Measurements from ENCODE around the gene C16orf78. TPM values are rescaled to one million over a fixed set of nuclear protein-coding genes. Genes with fewer than 3 reads are reported as not detected.

Gene C16orf78
- total and polyA plus RNA-seq, 10 donors: not detected

DNA sequence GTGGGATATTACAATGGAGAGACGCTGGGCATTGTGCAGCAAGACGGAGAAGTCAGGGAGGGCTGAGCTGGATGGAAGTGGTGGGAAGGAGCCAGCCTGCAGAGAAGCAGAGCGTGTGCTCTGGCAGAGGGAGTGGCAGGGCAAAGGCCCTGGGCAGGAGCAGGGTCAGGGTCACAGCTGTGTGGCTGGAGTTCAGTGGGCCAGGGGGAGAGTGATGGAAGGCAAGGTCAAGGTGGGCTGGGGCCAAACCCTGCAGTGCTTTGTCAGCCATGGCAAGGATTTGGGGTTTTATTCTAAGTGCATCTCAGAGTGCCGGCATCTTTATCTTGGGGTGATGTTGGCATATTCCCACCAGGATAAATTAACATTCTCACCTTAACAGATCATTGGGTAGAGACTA, 31.9 kb upstream of the C16orf78 start:
- no peak overlapping the region for H3K4me3 ChIP-seq
- H3K9me3 ChIP-seq: no peaks in the 10 kb centered on the region
- 78 to 87% (median 84%) methylated on average over 4 of the region's 4 CpGs for WGBS, 5 donors
- TF ChIP-seq POLR2A (IDR thresholded peaks at IDR 0.05) (no peak), CTCF (IDR thresholded peaks at IDR 0.05 in 8 of 11, conservative IDR thresholded peaks at IDR 0.05 in 3 of 11) (no peak)
- intact Hi-C loops (cut with DNase I; ENCODE audit: low total_unique reads): no loop called here
- H3K27ac ChIP-seq: no peak overlapping the region
- H3K27me3 ChIP-seq (replicated peaks in 1 of 7): peaks cover 0 to 50% (median 0%) of the 10 kb centered on the region in 7 donors
- H3K4me1 ChIP-seq: no peaks in the 10 kb centered on the region
- no peaks in the 10 kb centered on the region for H3K36me3 ChIP-seq
- no peak for DNase-seq

DNA sequence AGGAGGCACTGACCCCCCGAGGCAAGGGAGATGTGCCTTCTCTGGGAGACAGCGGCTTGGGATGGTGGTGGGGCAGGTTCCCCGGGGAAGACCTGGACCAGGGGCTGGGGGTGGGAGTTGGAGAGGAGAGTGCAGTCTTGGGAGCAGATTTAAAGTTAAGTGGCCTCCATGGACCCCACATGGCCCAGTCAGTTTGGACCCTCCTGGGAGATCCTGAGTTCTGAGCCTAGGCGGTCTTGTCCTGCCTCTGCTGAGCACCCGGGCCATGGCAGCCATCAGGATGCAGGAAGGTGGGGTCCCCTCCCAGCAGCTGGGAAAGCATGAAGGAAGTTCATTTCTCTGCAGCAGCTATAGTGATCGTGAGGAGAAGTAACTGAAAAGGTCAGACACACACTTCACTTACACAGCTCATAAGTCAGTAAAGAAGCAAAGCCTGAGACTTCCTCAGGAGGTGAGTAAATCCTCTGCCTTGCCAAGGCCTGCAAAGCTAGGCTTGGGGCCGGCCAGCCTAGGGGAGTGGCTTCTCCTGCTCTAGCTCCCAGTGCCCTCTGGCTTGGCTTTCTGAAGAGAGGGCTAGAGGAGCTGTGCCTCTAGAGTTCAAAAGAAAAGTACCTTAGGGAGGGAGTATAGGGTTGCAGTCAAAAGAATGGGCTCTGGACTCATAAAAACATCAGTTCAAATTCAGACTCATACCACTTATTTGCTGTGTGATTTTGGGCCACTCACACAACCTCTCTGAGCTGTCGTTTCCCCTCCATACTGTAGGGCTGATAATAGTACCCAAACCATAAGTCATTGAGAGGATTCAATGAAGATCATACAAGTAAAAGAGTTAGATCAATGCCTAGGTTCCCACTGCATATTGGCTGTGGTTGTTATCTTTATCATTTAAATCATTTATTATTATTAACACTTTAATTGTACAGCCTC, 31.0 kb upstream of the C16orf78 start:
- Histone ChIP-seq H3K4me3 (no peak overlapping the region), H3K36me3 (no peaks in the 10 kb centered on the region), H3K27ac (no peak overlapping the region), H3K27me3 (replicated peaks in 1 of 7) (peaks cover 0 to 47% (median 6%) of the 10 kb centered on the region in 7 donors), H3K4me1 (no peaks in the 10 kb centered on the region), H3K9me3 (no peaks in the 10 kb centered on the region)
- intact Hi-C loops (cut with DNase I; ENCODE audit: low total_unique reads): no loop called here
- no peak for DNase-seq
- 51 to 58% (median 54%) methylated on average over 5 to 8 of the region's 8 CpGs for WGBS, 5 donors
- TF ChIP-seq POLR2A (IDR thresholded peaks at IDR 0.05): no peak
- no peak for TF ChIP-seq CTCF (IDR thresholded peaks at IDR 0.05 in 8 of 11, conservative IDR thresholded peaks at IDR 0.05 in 3 of 11)
- TF ChIP-seq POLR2AphosphoS5 (IDR thresholded peaks at IDR 0.05): no peak

- H3K27ac ChIP-seq: no peak overlapping the region
- TF ChIP-seq CTCF (IDR thresholded peaks at IDR 0.05 in 8 of 11, conservative IDR thresholded peaks at IDR 0.05 in 3 of 11) (no peak), POLR2A (IDR thresholded peaks at IDR 0.05) (no peak), POLR2AphosphoS5 (IDR thresholded peaks at IDR 0.05) (no peak)
- WGBS, 5 donors: 65 to 85% (median 74%) methylated on average over 3 to 4 of the region's 4 CpGs
- DNase-seq: no peak
- no peak overlapping the region for H3K4me3 ChIP-seq
- intact Hi-C loops (cut with DNase I; ENCODE audit: low total_unique reads): no loop called here
- H3K4me1 ChIP-seq: no peaks in the 10 kb centered on the region
- H3K27me3 ChIP-seq (replicated peaks in 1 of 7): peaks cover 0 to 47% (median 8%) of the 10 kb centered on the region in 7 donors
- no peaks in the 10 kb centered on the region for H3K9me3 ChIP-seq
- H3K36me3 ChIP-seq: no peaks in the 10 kb centered on the region
These were observed 30.3 kb upstream of the C16orf78 start for GRCh38 chr16:49343291-49343690.

DNA sequence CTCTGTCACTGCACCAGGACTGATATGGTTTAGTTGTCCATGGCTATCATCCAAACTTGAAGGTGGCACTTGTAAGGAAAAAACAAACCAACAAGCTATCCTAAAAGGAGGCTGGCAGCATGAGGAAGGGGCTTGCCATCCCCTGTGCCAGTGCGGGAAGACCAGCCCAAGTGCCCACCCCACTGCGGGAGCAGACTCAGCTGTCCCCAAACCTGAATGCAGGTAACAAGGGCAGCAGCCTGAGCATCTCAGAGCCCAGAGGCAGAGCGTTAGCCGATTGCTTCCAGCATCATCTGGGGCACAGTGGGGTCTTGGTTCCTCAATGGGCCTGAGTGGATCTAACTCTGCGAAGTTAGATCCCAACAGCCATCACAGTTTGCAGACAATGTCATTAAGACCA, 29.2 kb upstream of the C16orf78 start:
- WGBS, 5 donors: 69 to 90% (median 83%) methylated on average over 1 to 5 of the region's 5 CpGs
- no peak overlapping the region for H3K27ac ChIP-seq
- no peaks in the 10 kb centered on the region for H3K36me3 ChIP-seq
- intact Hi-C loops (cut with DNase I; ENCODE audit: low total_unique reads): no loop called here
- TF ChIP-seq POLR2A (IDR thresholded peaks at IDR 0.05) (no peak), CTCF (IDR thresholded peaks at IDR 0.05 in 8 of 11, conservative IDR thresholded peaks at IDR 0.05 in 3 of 11) (no peak), POLR2AphosphoS5 (IDR thresholded peaks at IDR 0.05) (no peak)
- H3K9me3 ChIP-seq: no peaks in the 10 kb centered on the region
- no peak overlapping the region for H3K4me3 ChIP-seq
- H3K4me1 ChIP-seq: no peaks in the 10 kb centered on the region
- peaks cover 0 to 46% (median 0%) of the 10 kb centered on the region in 7 donors for H3K27me3 ChIP-seq (replicated peaks in 1 of 7)
- DNase-seq: no peak

All from spleen (tissue), 11 donors.